ENCODE data around the gene MSANTD7.

DNA sequence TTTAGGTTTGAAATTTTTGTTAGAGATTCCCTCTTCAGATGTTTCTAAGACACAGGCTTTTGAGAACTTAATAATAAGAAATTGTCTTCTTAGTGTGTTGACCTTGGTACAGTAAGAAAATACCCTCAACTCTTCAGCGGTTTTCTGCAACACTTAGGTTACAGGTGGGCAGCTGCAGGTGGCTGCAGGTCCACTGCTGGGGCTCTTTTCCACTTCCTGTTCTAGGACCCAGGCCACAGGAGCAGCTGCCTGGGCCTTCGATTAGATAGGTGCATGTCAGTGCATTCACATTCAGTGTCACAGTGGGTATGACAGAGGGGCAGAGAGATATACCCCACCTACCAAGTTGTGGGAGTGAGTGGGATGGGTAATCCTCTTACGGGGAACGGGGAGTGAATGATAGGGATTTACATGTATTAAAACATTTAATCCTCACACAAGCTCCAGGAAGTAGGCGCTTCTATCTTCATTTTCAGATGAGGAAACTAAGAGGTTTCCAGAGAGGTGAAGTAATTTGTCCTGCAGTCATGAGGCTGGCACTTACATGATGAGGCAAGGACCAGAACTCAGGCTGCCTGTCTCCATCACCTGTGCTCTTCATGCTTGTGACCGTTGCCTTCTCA, 20.3 kb downstream of the MSANTD7 start:
- TF ChIP-seq, protein P1, sequence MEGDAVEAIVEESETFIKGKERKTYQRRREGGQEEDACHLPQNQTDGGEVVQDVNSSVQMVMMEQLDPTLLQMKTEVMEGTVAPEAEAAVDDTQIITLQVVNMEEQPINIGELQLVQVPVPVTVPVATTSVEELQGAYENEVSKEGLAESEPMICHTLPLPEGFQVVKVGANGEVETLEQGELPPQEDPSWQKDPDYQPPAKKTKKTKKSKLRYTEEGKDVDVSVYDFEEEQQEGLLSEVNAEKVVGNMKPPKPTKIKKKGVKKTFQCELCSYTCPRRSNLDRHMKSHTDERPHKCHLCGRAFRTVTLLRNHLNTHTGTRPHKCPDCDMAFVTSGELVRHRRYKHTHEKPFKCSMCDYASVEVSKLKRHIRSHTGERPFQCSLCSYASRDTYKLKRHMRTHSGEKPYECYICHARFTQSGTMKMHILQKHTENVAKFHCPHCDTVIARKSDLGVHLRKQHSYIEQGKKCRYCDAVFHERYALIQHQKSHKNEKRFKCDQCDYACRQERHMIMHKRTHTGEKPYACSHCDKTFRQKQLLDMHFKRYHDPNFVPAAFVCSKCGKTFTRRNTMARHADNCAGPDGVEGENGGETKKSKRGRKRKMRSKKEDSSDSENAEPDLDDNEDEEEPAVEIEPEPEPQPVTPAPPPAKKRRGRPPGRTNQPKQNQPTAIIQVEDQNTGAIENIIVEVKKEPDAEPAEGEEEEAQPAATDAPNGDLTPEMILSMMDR (IDR thresholded peaks at IDR 0.05): no peak
- no peak for TF ChIP-seq POLR2A (IDR thresholded peaks at IDR 0.05)

All from heart left ventricle (tissue), 13 donors.